HepG2 (cell line): Measurements from ENCODE around the gene STK10. TPM values are rescaled to one million over a fixed set of nuclear protein-coding genes. Genes with fewer than 3 reads are reported as not detected.

Experiments used
- ATAC-seq: fragments of 200-7000 bp; cut with Tn5 transposase; 3 replicates; pipeline ENCODE4 v1.9.1; 2020; ENCODE audit warnings: mild to moderate bottlenecking, moderate library complexity
- BruUV-seq: library from RNA; stranded (reverse); fragments of 400-500 nt; replicated peaks from 2 replicates; lab custom pipeline; 2021; lab: Mats Ljungman, UMichigan
- CTCF ChIA-PET: fragments of 300-600 bp; formaldehyde crosslinking; extraction: SDS; loops from one replicate; lab custom pipeline; 2021; ENCODE audit warnings: low total read pairs, inconsistent platforms, low intra/inter-chr PET ratio; lab: Yijun Ruan, JAX
- POLR2A ChIA-PET: fragments of 350-600 bp; sonication (Branson Sonifier 250); formaldehyde crosslinking; loops from one replicate; lab custom pipeline; 2020; ENCODE audit warnings: antibody characterized with exemption, inconsistent platforms; lab: Yijun Ruan, JAX
- DNase-seq: peaks from one replicate; pipeline ENCODE4 v3.0.0-alpha.2; 2015; ENCODE audit warnings: low spot score
- FAIRE-seq: peaks from 3 replicates; lab custom pipeline; 2011; peaks lifted over from hg19 to GRCh38; lab: Jason Lieb, UNC
- H2AFZ ChIP-seq: one replicate; pipeline ENCODE4 v1.6.1; 2011; ENCODE audit warnings: low read length, inconsistent platforms
- H3K27ac ChIP-seq: fragments of 300-600 bp; 3 replicates; pipeline ENCODE4 v1.8.0; 2011; ENCODE audit warnings: mixed run types, mild to moderate bottlenecking, mixed read lengths, low read length, inconsistent platforms; ENCODE audit not compliant: insufficient read depth; ENCODE audit errors: extremely low read length
- H3K27me3 ChIP-seq, 2 experiments: fragments of 200-600 bp in 1 of 2; 2 replicates in 1 of 2; 3 replicates in 1 of 2; pipeline versions ENCODE4 v1.6.0 to v1.8.0; 2011; ENCODE audit warnings: low read length in 2 of 2, mild to moderate bottlenecking in 2 of 2, moderate library complexity in 2 of 2, inconsistent platforms in 1 of 2; ENCODE audit not compliant: insufficient read depth in 2 of 2, control insufficient read depth in 1 of 2
- H3K36me3 ChIP-seq, 2 experiments: fragments of 200-600 bp in 1 of 2; replicated peaks in 1 of 2; 2 replicates in 1 of 2; 3 replicates in 1 of 2; pipeline versions ENCODE4 v1.5.1 to v1.8.0; 2011; ENCODE audit warnings: low read length in 2 of 2, inconsistent platforms in 1 of 2; ENCODE audit not compliant: insufficient read depth in 2 of 2, control insufficient read depth in 1 of 2
- H3K4me1 ChIP-seq: 2 replicates; pipeline ENCODE4 v1.5.1; 2012; ENCODE audit warnings: low read length, inconsistent platforms; ENCODE audit not compliant: insufficient read depth
- H3K4me2 ChIP-seq: 2 replicates; pipeline ENCODE4 v1.6.0; 2011; ENCODE audit warnings: low read depth, low read length, inconsistent platforms
- H3K4me3 ChIP-seq, 3 experiments: fragments of 200-600 bp in 1 of 3; sonication (generic), shearing (Covaris generic) in 1 of 3; replicated peaks in 1 of 3; 2 replicates each; pipeline ENCODE4 v1.5.1; 2011 to 2016; ENCODE audit warnings: low read length in 3 of 3, inconsistent platforms in 2 of 3, low read depth in 2 of 3, mild to moderate bottlenecking in 2 of 3, control low read depth in 1 of 3, mixed read lengths in 1 of 3; ENCODE audit not compliant: insufficient read depth in 1 of 3
- H3K79me2 ChIP-seq: one replicate; pipeline ENCODE4 v1.6.1; 2011; ENCODE audit warnings: low read length, inconsistent platforms; ENCODE audit not compliant: insufficient read depth
- H3K9ac ChIP-seq: 2 replicates; pipeline ENCODE4 v1.6.0; 2011; ENCODE audit warnings: mild to moderate bottlenecking, low read depth, low read length, inconsistent platforms; ENCODE audit not compliant: insufficient read depth
- H3K9me3 ChIP-seq: 2 replicates; pipeline ENCODE4 v1.5.1; 2012; ENCODE audit warnings: mild to moderate bottlenecking, low read length
- H4K20me1 ChIP-seq: 2 replicates; pipeline ENCODE4 v1.6.0; 2011; ENCODE audit warnings: inconsistent platforms, mild to moderate bottlenecking, low read length, moderate library complexity; ENCODE audit not compliant: insufficient read depth
- ELF4 ChIP-seq: sonication (generic); formaldehyde crosslinking; IDR thresholded peaks from 2 replicates; pipeline ENCODE4 v1.5.0; 2020; ENCODE audit warnings: missing genetic modification reagents, mild to moderate bottlenecking, moderate library complexity, borderline replicate concordance
- GABPA ChIP-seq, 2 experiments: IDR thresholded peaks; 2 replicates each; pipeline ENCODE4 v1.6.1; 2011 to 2016; ENCODE audit warnings: low read depth in 2 of 2, low read length in 1 of 2, missing biosample characterization in 1 of 2, missing genetic modification characterization in 1 of 2
- HNF4G ChIP-seq, 2 experiments: sonication (generic) in 1 of 2; formaldehyde crosslinking in 1 of 2; IDR thresholded peaks; 2 replicates each; pipeline versions ENCODE4 v1.4.0 to v1.6.1; 2011 to 2020; ENCODE audit warnings: borderline replicate concordance in 2 of 2, low read depth in 2 of 2, mild to moderate bottlenecking in 2 of 2, low read length in 1 of 2, missing genetic modification reagents in 1 of 2, moderate library complexity in 1 of 2
- KLF9 ChIP-seq: IDR thresholded peaks from 2 replicates; pipeline ENCODE4 v1.6.1; 2016; ENCODE audit warnings: low read depth
- MATR3 ChIP-seq: sonication (generic); formaldehyde crosslinking; IDR thresholded peaks from 2 replicates; pipeline ENCODE4 v1.4.0; 2020; ENCODE audit warnings: missing genetic modification reagents
- MBD4 ChIP-seq: IDR thresholded peaks from 2 replicates; pipeline ENCODE4 v1.6.1; 2012; ENCODE audit warnings: low read length, inconsistent platforms, borderline replicate concordance
- MZF1 ChIP-seq: sonication (generic); formaldehyde crosslinking; IDR thresholded peaks from 2 replicates; pipeline ENCODE4 v1.8.1; 2023; ENCODE audit warnings: mild to moderate bottlenecking, missing genetic modification reagents, borderline replicate concordance
- RXRA ChIP-seq: sonication (generic); formaldehyde crosslinking; IDR thresholded peaks from 2 replicates; pipeline ENCODE4 v1.5.1; 2020; ENCODE audit warnings: missing genetic modification reagents
- SOX6 ChIP-seq, 2 experiments: fragments of 450-650 bp in 1 of 2; sonication (generic) in 1 of 2; formaldehyde crosslinking in 1 of 2; IDR thresholded peaks; 2 replicates each; pipeline versions ENCODE4 v1.4.0 to v1.6.1; 2017 to 2020; ENCODE audit warnings: antibody characterized with exemption in 1 of 2, mild to moderate bottlenecking in 1 of 2, missing genetic modification reagents in 1 of 2
- TP53 ChIP-seq: sonication (generic); formaldehyde crosslinking; conservative IDR thresholded peaks from 2 replicates; pipeline ENCODE4 v1.4.0; 2020; ENCODE audit warnings: missing genetic modification reagents
- ZBTB21 ChIP-seq: sonication (generic); formaldehyde crosslinking; IDR thresholded peaks from 2 replicates; pipeline ENCODE4 v1.4.0; 2020; ENCODE audit warnings: missing genetic modification reagents
- WGBS: methylation state at CpG from one replicate; pipeline ENCODE4 v1.1.6; 2017; ENCODE audit warnings: low lambda C conversion rate; 5-methylcytosine and 5-hydroxymethylcytosine counted together
- in situ Hi-C: cut with HindIII; loops from 2 replicates; pipeline ENCODE4 v1.10.0; 2017; ENCODE audit warnings: low pct_unique_long_range_greater_than_20kb; ENCODE audit not compliant: extremely low pct_ligation_motif_present
- intact Hi-C: fragments of 100-400 bp; cut with micrococcal nuclease; formaldehyde crosslinking; loops from one replicate; pipeline ENCODE4 v1.10.0; 2022; ENCODE audit not compliant: unreplicated experiment
- polyA plus RNA-seq, 8 experiments: library from polyadenylated mRNA; depleted of rRNA in 3 of 8; stranded (reverse) in 7 of 8; unstranded in 1 of 8; fragments of >200 nt; fragmentation: Illumina TruSeq in 4 of 8; extraction: Trizol in 4 of 8; gene quantifications; 2 replicates each; pipeline versions ENCODE4 v1.2.1 to v1.2.3, GENCODE V29; 2011 to 2016; ENCODE audit warnings: low read depth in 4 of 8, missing spikeins in 1 of 8, mixed read lengths in 1 of 8; ENCODE audit not compliant: insufficient read depth in 1 of 8
- total RNA-seq, 5 experiments: library from RNA; depleted of rRNA; stranded (reverse); fragments of >200 nt; fragmentation: Illumina TruSeq; extraction: Trizol; gene quantifications; 2 replicates each; pipeline ENCODE4 v1.2.3, GENCODE V29; 2016; ENCODE audit warnings: low read depth in 1 of 5
- TF ChIP-seq, protein P1 (sequence below): sonication (generic); formaldehyde crosslinking; IDR thresholded peaks from 2 replicates; pipeline ENCODE4 v1.9.0; 2021; ENCODE audit warnings: missing genetic modification reagents, mild to moderate bottlenecking, borderline replicate concordance
- TF ChIP-seq, protein P2 (sequence below): sonication (generic); formaldehyde crosslinking; IDR thresholded peaks from 2 replicates; pipeline ENCODE4 v1.9.0; 2022; ENCODE audit warnings: missing genetic modification reagents, mild to moderate bottlenecking, borderline replicate concordance
- TF ChIP-seq, protein P3 (sequence below): sonication (generic); formaldehyde crosslinking; IDR thresholded peaks from 2 replicates; pipeline ENCODE4 v1.5.1; 2020; ENCODE audit warnings: missing genetic modification reagents, mild to moderate bottlenecking, borderline replicate concordance
- TF ChIP-seq, protein P4 (sequence below): sonication (generic); formaldehyde crosslinking; conservative IDR thresholded peaks from 2 replicates; pipeline ENCODE4 v1.8.0; 2022; ENCODE audit warnings: low read depth, missing genetic modification reagents

The STK10 gene
- total and polyA plus RNA-seq, 2 of the 13 experiments (the other 11 are each of a cell fraction or from before 2014, with no cell fraction given): 7.0 to 7.2 TPM

DNA sequence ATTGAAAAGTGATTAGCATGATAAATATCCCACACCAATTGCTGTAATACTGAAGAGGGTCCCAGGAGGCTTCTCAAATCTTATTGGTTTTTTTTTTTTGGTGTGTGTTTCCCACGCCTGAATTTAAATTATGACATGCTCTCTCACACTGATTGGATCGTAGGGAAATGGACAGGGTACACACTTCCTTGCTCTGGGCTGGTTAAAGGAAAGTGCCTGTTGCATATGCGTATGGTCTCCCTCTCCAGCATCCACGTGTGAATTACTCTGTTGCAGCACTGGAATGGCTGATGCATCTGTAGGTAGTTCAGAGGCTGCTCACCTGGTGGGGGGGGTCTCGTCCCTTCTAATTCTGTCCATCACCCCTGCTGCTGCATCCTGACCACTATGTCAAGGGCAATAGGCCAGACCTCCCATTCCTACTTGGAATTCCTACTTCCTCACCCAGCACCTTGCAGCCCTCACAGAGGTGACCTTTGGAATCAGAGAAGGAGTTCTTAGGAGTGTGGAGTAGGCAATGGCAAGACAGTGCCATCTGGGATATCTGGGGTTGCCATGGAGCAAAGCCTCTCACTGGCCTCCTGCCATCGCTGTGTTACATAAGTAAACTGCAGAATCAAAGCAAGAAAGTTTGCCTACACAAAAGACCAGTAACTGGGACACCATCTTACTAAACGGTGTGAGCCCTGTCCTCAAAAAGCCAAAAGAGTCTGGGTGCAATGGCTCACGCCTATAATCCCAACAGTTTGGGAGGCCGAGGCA is 110.2 kb downstream of the STK10 start:
- CTCF ChIA-PET: no interaction called here
- intact Hi-C loops: no loop called here
- TF ChIP-seq, protein P1, sequence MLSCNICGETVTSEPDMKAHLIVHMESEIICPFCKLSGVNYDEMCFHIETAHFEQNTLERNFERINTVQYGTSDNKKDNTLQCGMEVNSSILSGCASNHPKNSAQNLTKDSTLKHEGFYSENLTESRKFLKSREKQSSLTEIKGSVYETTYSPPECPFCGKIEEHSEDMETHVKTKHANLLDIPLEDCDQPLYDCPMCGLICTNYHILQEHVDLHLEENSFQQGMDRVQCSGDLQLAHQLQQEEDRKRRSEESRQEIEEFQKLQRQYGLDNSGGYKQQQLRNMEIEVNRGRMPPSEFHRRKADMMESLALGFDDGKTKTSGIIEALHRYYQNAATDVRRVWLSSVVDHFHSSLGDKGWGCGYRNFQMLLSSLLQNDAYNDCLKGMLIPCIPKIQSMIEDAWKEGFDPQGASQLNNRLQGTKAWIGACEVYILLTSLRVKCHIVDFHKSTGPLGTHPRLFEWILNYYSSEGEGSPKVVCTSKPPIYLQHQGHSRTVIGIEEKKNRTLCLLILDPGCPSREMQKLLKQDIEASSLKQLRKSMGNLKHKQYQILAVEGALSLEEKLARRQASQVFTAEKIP (CRISPR knock-in tag): no peak
- TF ChIP-seq GABPA (IDR thresholded peaks at IDR 0.05; ENCODE audit: low read depth, low read length) (no peak), GABPA (CRISPR knock-in tag; IDR thresholded peaks at IDR 0.05; ENCODE audit: low read depth) (no peak), HNF4G (IDR thresholded peaks at IDR 0.05; ENCODE audit: borderline replicate concordance, low read depth, low read length) (no peak), HNF4G (CRISPR knock-in tag; IDR thresholded peaks at IDR 0.05; ENCODE audit: borderline replicate concordance, low read depth) (no peak), MBD4 (no peak), MZF1 (CRISPR knock-in tag) (no peak), RXRA (CRISPR knock-in tag) (no peak), ELF4 (no peak), SOX6 (IDR thresholded peaks at IDR 0.05) (no peak), SOX6 (CRISPR knock-in tag; IDR thresholded peaks at IDR 0.05) (no peak), KLF9 (no peak), TP53 (CRISPR knock-in tag) (no peak), MATR3 (no peak), ZBTB21 (CRISPR knock-in tag) (no peak)
- TF ChIP-seq, protein P2, sequence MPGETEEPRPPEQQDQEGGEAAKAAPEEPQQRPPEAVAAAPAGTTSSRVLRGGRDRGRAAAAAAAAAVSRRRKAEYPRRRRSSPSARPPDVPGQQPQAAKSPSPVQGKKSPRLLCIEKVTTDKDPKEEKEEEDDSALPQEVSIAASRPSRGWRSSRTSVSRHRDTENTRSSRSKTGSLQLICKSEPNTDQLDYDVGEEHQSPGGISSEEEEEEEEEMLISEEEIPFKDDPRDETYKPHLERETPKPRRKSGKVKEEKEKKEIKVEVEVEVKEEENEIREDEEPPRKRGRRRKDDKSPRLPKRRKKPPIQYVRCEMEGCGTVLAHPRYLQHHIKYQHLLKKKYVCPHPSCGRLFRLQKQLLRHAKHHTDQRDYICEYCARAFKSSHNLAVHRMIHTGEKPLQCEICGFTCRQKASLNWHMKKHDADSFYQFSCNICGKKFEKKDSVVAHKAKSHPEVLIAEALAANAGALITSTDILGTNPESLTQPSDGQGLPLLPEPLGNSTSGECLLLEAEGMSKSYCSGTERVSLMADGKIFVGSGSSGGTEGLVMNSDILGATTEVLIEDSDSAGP (CRISPR knock-in tag): no peak
- TF ChIP-seq, protein P3, sequence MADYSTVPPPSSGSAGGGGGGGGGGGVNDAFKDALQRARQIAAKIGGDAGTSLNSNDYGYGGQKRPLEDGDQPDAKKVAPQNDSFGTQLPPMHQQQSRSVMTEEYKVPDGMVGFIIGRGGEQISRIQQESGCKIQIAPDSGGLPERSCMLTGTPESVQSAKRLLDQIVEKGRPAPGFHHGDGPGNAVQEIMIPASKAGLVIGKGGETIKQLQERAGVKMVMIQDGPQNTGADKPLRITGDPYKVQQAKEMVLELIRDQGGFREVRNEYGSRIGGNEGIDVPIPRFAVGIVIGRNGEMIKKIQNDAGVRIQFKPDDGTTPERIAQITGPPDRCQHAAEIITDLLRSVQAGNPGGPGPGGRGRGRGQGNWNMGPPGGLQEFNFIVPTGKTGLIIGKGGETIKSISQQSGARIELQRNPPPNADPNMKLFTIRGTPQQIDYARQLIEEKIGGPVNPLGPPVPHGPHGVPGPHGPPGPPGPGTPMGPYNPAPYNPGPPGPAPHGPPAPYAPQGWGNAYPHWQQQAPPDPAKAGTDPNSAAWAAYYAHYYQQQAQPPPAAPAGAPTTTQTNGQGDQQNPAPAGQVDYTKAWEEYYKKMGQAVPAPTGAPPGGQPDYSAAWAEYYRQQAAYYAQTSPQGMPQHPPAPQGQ: no peak
- TF ChIP-seq, protein P4, sequence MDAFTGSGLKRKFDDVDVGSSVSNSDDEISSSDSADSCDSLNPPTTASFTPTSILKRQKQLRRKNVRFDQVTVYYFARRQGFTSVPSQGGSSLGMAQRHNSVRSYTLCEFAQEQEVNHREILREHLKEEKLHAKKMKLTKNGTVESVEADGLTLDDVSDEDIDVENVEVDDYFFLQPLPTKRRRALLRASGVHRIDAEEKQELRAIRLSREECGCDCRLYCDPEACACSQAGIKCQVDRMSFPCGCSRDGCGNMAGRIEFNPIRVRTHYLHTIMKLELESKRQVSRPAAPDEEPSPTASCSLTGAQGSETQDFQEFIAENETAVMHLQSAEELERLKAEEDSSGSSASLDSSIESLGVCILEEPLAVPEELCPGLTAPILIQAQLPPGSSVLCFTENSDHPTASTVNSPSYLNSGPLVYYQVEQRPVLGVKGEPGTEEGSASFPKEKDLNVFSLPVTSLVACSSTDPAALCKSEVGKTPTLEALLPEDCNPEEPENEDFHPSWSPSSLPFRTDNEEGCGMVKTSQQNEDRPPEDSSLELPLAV (CRISPR knock-in tag): no peak

More for the DNA sequence above, 110.2 kb downstream of the STK10 start:
- Histone ChIP-seq H3K9ac (no peak overlapping the region), H3K4me1 (no peaks in the 10 kb centered on the region), H3K4me3 (no peak overlapping the region), H3K27ac (no peak overlapping the region), H2AFZ (no peak overlapping the region), H3K36me3 (no peaks in the 10 kb centered on the region; a peak in 1 of 5 replicates), H3K79me2 (no peaks in the 10 kb centered on the region), H3K27me3 (no peaks in the 10 kb centered on the region), H3K9me3 (no peaks in the 10 kb centered on the region), H4K20me1 (no peaks in the 10 kb centered on the region), H3K4me2 (no peak overlapping the region)
- FAIRE-seq (no peak), DNase-seq (no peak), ATAC-seq (no peak)
- WGBS: 89% methylated on average over 9 of the region's 9 CpGs
- POLR2A ChIA-PET: no interaction called here
- in situ Hi-C loops: no loop called here
- BruUV-seq: no TSS peak
